Breast epithelium (tissue), 4 donors: ENCODE data around the gene EIPR1. TPM values are rescaled to one million over a fixed set of nuclear protein-coding genes. Genes with fewer than 3 reads are reported as not detected.
A peak's percentile ranks its signal among the peaks of the same experiment; 100 is the strongest.

Source experiments
- DNase-seq, 2 donors: peaks; one replicate each; pipeline ENCODE4 v3.0.0-alpha.2; 2019; ENCODE audit warnings: low spot score in 2 of 2
- H3K27ac ChIP-seq, 2 donors: fragments of 200-600 bp; sonication (generic) in 1 of 2; one replicate each; pipeline ENCODE4 v1.5.1; 2016 to 2019; ENCODE audit warnings: mild to moderate bottlenecking in 1 of 2
- H3K27me3 ChIP-seq, 2 donors: fragments of 200-600 bp; sonication (generic) in 1 of 2; one replicate each; pipeline versions ENCODE4 v1.5.1 to v1.6.0; 2017 to 2019; ENCODE audit warnings: control low read depth in 1 of 2, mild to moderate bottlenecking in 1 of 2
- H3K36me3 ChIP-seq: fragments of 200-600 bp; one replicate; pipeline ENCODE4 v1.5.1; 2019
- H3K4me1 ChIP-seq, 2 donors: fragments of 200-600 bp; sonication (generic); one replicate each; pipeline ENCODE4 v1.5.1; 2016 to 2019; ENCODE audit warnings: control low read depth in 1 of 2
- H3K4me3 ChIP-seq, 3 donors: fragments of 200-600 bp; sonication (generic); 1 replicate in 2 of 3; 2 replicates in 1 of 3; pipeline ENCODE4 v1.5.1; 2016 to 2019; ENCODE audit warnings: mild to moderate bottlenecking in 3 of 3, moderate library complexity in 2 of 3
- H3K9me3 ChIP-seq, 2 donors: fragments of 200-600 bp; sonication (generic) in 1 of 2; one replicate each; pipeline ENCODE4 v1.5.1; 2016 to 2019; ENCODE audit warnings: control low read depth in 1 of 2
- CTCF ChIP-seq, 3 donors: fragments of 450-650 bp; IDR thresholded peaks; one replicate each; pipeline ENCODE4 v1.5.1; 2016 to 2017; ENCODE audit warnings: antibody characterized with exemption in 3 of 3, mild to moderate bottlenecking in 3 of 3, moderate library complexity in 3 of 3
- POLR2A ChIP-seq: fragments of 450-650 bp; IDR thresholded peaks from one replicate; pipeline ENCODE4 v1.6.1; 2016; ENCODE audit warnings: antibody characterized with exemption, mild to moderate bottlenecking, moderate library complexity
- POLR2AphosphoS5 ChIP-seq, 3 donors: sonication (generic); formaldehyde crosslinking; IDR thresholded peaks; one replicate each; pipeline ENCODE4 v1.6.1; 2017; ENCODE audit warnings: antibody characterized with exemption in 3 of 3
- intact Hi-C: fragments of 100-400 bp; cut with DNase I; formaldehyde crosslinking; loops from one replicate; pipeline ENCODE4 v1.15.1; 2023; ENCODE audit warnings: low total_unique reads
- total RNA-seq, 3 donors: library from RNA; depleted of rRNA; stranded (reverse); fragments of >200 nt; gene quantifications; one replicate each; pipeline ENCODE4 v1.1.0, GENCODE V29; 2016

EIPR1 gene
- total RNA-seq, 3 donors from 2014 or later, result 12.8 to 31.0 (median 23.3) TPM

DNA sequence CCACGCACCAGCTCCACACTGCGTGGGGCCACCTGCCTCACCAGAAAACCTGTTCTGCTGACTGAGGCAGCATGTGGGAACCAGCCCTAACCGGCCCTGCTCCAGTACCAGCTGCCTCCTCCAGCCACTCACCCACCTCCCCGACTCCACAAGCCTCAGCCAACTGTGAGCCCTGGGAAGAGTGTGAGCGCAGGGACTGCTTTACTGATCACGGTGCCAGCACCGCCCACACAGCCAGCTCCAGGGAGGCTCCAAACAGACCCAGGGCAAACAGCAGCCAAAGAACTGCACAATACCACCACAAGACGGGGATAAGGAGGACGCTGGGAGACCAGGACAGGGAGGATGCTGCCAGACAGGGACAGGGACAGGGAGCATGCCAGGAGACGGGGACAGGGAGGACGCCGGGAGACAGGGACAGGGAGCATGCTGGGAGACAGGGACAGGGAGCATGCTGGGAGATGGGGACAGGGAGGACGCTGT, 28.4 kb downstream of the EIPR1 start:
- Histone ChIP-seq H3K4me3 (peak overlapping the region in 2 of 3 donors; percentile 40 to 62), H3K27ac (peak overlapping the region; percentile 40 to 69), H3K9me3 (no peaks in the 10 kb centered on the region), H3K36me3 (no peaks in the 10 kb centered on the region), H3K27me3 (no peaks in the 10 kb centered on the region), H3K4me1 (no peaks in the 10 kb centered on the region)
- DNase-seq, result peak; percentile 24 to 66
- TF ChIP-seq POLR2A, result no peak
- TF ChIP-seq CTCF (IDR thresholded peaks at IDR 0.05), result no peak
- no peak for TF ChIP-seq POLR2AphosphoS5 (IDR thresholded peaks at IDR 0.05)
- intact Hi-C loops, result no loop called here

GRCh38 chr2:3348767-3349166, 28.9 kb downstream of the EIPR1 start:
- intact Hi-C loops, result no loop called here
- H3K4me3 ChIP-seq, result peak overlapping the region in 2 of 3 donors; percentile 40 to 62
- TF ChIP-seq POLR2AphosphoS5 (IDR thresholded peaks at IDR 0.05) (no peak), POLR2A (no peak), CTCF (IDR thresholded peaks at IDR 0.05) (no peak)
- no peaks in the 10 kb centered on the region for H3K27me3 ChIP-seq
- H3K4me1 ChIP-seq, result no peaks in the 10 kb centered on the region
- H3K9me3 ChIP-seq, result no peaks in the 10 kb centered on the region
- peak overlapping the region; percentile 40 to 69 for H3K27ac ChIP-seq
- H3K36me3 ChIP-seq, result no peaks in the 10 kb centered on the region
- DNase-seq, result no peak

GRCh38 chr2:3345621-3346020, 32.0 kb downstream of the EIPR1 start:
- Histone ChIP-seq H3K27ac (no peak overlapping the region), H3K9me3 (no peaks in the 10 kb centered on the region), H3K36me3 (no peaks in the 10 kb centered on the region), H3K27me3 (no peaks in the 10 kb centered on the region), H3K4me1 (no peaks in the 10 kb centered on the region), H3K4me3 (no peak overlapping the region)
- peak in 1 of 2 donors; percentile 82 for DNase-seq
- intact Hi-C loops, result no loop called here
- no peak for TF ChIP-seq POLR2A
- no peak for TF ChIP-seq POLR2AphosphoS5 (IDR thresholded peaks at IDR 0.05)
- TF ChIP-seq CTCF (IDR thresholded peaks at IDR 0.05), result no peak

DNA sequence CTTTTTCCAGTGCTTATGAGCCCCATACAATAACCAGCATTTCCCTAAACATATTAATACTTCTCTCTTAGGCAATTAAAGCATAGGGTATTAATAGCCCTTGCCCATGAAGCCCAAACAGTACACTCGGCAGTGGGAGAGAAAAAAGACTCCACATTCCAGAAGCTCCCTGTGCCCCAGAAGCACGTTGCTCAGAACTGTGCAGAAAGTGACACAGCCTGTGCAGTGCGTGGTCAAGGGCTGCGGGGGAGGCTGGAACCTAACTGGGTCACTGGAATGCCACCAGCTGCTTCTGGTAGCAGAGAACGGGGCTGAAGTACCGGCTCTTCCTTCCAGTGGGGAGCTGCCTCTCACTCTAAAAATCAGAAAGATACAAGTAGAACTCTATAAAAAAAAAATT, 32.7 kb downstream of the EIPR1 start:
- TF ChIP-seq CTCF (IDR thresholded peaks at IDR 0.05), result no peak
- TF ChIP-seq POLR2A, result no peak
- TF ChIP-seq POLR2AphosphoS5 (IDR thresholded peaks at IDR 0.05), result no peak
- no peaks in the 10 kb centered on the region for H3K9me3 ChIP-seq
- no peaks in the 10 kb centered on the region for H3K36me3 ChIP-seq
- DNase-seq, result no peak
- no peaks in the 10 kb centered on the region for H3K27me3 ChIP-seq
- intact Hi-C loops, result no loop called here
- H3K4me1 ChIP-seq, result no peaks in the 10 kb centered on the region
- H3K4me3 ChIP-seq, result no peak overlapping the region
- no peak overlapping the region for H3K27ac ChIP-seq

GRCh38 chr2:3343012-3343411, 34.6 kb downstream of the EIPR1 start:
- TF ChIP-seq CTCF (IDR thresholded peaks at IDR 0.05), result no peak
- no peaks in the 10 kb centered on the region for H3K27me3 ChIP-seq
- DNase-seq, result peak in 1 of 2 donors; percentile 61
- no peak overlapping the region for H3K27ac ChIP-seq
- no peaks in the 10 kb centered on the region for H3K36me3 ChIP-seq
- H3K4me3 ChIP-seq, result no peak overlapping the region
- intact Hi-C loops, result no loop called here
- no peaks in the 10 kb centered on the region for H3K4me1 ChIP-seq
- H3K9me3 ChIP-seq, result no peaks in the 10 kb centered on the region
